Pancreas (tissue), 10 donors: ENCODE results near the gene TAS1R3. TPM values are rescaled to one million over a fixed set of nuclear protein-coding genes. Genes with fewer than 3 reads are reported as not detected.

Source experiments
- ATAC-seq, 4 donors: fragments of 200-7000 bp; cut with Tn5 transposase; one replicate each; pipeline versions ENCODE4 v1.8.0 to v1.9.1; 2020; ENCODE audit warnings: mild to moderate bottlenecking in 4 of 4, moderate library complexity in 4 of 4
- DNase-seq, 6 donors: peaks; one replicate each; pipeline ENCODE4 v3.0.0-alpha.2; 2020
- FAIRE-seq: peaks from 2 replicates; lab custom pipeline; 2012; peaks lifted over from hg19 to GRCh38; lab: Jason Lieb, UNC
- H3K27ac ChIP-seq, 4 donors: fragments of 200-600 bp; sonication (generic); 1 replicate in 3 of 4; 2 replicates in 1 of 4; pipeline versions ENCODE4 v1.5.0 to v1.8.0; 2020
- H3K27me3 ChIP-seq, 4 donors: fragments of 200-600 bp; one replicate each; pipeline ENCODE4 v1.8.0; 2021
- H3K36me3 ChIP-seq, 3 donors: fragments of 200-600 bp; sonication (generic) in 1 of 3; one replicate each; pipeline versions ENCODE4 v1.5.0 to v1.8.0; 2020 to 2021
- H3K4me1 ChIP-seq, 3 donors: fragments of 200-600 bp; one replicate each; pipeline ENCODE4 v1.8.0; 2021
- H3K4me3 ChIP-seq, 4 donors: fragments of 200-600 bp; sonication (generic) in 2 of 4; one replicate each; pipeline versions ENCODE4 v1.5.0 to v1.8.0; 2020 to 2021
- H3K9me3 ChIP-seq, 4 donors: fragments of 200-600 bp; one replicate each; pipeline ENCODE4 v1.8.0; 2021
- CTCF ChIP-seq, 4 donors: fragments of 200-600 bp; sonication (generic) in 3 of 4; IDR thresholded peaks; one replicate each; pipeline versions ENCODE4 v1.5.0 to v1.8.0; 2021; ENCODE audit warnings: antibody characterized with exemption in 4 of 4
- WGBS, 2 donors: extraction: QIAGEN DNeasy Blood & Tissue Kit; methylation state at CpG; one replicate each; pipeline ENCODE4 v1.1.7; 2013; 5-methylcytosine and 5-hydroxymethylcytosine counted together
- intact Hi-C, 3 donors: fragments of 100-400 bp; cut with DNase I; formaldehyde crosslinking; loops; one replicate each; pipeline versions ENCODE4 v1.11.1 to v1.14.2; 2022
- polyA plus RNA-seq, 2 donors: library from polyadenylated mRNA; stranded (reverse); fragments of 200-250 nt; gene quantifications; one replicate each; pipeline ENCODE4 v1.2.3, GENCODE V29; 2013
- total RNA-seq, 6 donors: library from RNA; stranded (reverse); fragmentation: NEBNext Ultra II Directional in 4 of 6; extraction: Animal tissue kit (Norgen Biotek cat#: 25700) in 4 of 6; gene quantifications; one replicate each; pipeline versions ENCODE4 v1.2.1 to v1.2.4, GENCODE V29; 2021 to 2023
- donor health status: healthy with polysubstance abuse.
- donor health status: DM: no; HTN: no; CAD: no; lungs with moderate emphysema.
- donor health status: DM: no; HTN: no; CAD: no.
- donor health status: control.
- donor health status: control.
- donor health status: Bipolar disorder and iron deficiency.
- donor health status: DM: yes; HTN: yes; CAD: no.
- donor health status: DM: no; HTN: no; CAD: no.
- donor health status: DM: no; HTN: no; CAD: no.
- donor health status: DM: yes; HTN: yes; CAD: no.

TAS1R3 gene
- total and polyA plus RNA-seq, 8 donors, result 0.04 to 0.41 (median 0.12) TPM

GRCh38 chr1:1359664-1360468 lies 28.8 kb downstream of the TAS1R3 start:
- FAIRE-seq (no peak), DNase-seq (peak in 3 of 6 donors; percentile 29 to 61 (median 41)), ATAC-seq (peak in 2 of 4 donors; percentile 12 to 27)
- intact Hi-C loops, result no loop called here
- WGBS, 2 donors, result 59 to 72% methylated on average over 21 to 28 of the region's 28 CpGs
- no peaks in the 10 kb centered on the region for H3K27me3 ChIP-seq
- no peaks in the 10 kb centered on the region for H3K4me1 ChIP-seq
- H3K9me3 ChIP-seq, result no peaks in the 10 kb centered on the region
- TF ChIP-seq CTCF (IDR thresholded peaks at IDR 0.05), result no peak
- H3K4me3 ChIP-seq, result no peak overlapping the region
- no peak overlapping the region for H3K27ac ChIP-seq
- H3K36me3 ChIP-seq, result no peaks in the 10 kb centered on the region

GRCh38 chr1:1360506-1361169 lies 29.6 kb downstream of the TAS1R3 start:
- ATAC-seq (peak in 3 of 4 donors; percentile 39 to 46 (median 42)), FAIRE-seq (no peak), DNase-seq (peak in 5 of 6 donors; percentile 25 to 55 (median 28))
- WGBS, 2 donors, result 62 to 72% methylated on average over 20 of the region's 20 CpGs
- TF ChIP-seq CTCF (IDR thresholded peaks at IDR 0.05), result no peak
- Histone ChIP-seq H3K27me3 (no peaks in the 10 kb centered on the region), H3K36me3 (no peaks in the 10 kb centered on the region), H3K27ac (no peak overlapping the region), H3K4me1 (no peaks in the 10 kb centered on the region), H3K4me3 (no peak overlapping the region), H3K9me3 (no peaks in the 10 kb centered on the region)
- intact Hi-C loops, result no loop called here

GRCh38 chr1:1361233-1361981 lies 30.3 kb downstream of the TAS1R3 start:
- Histone ChIP-seq H3K9me3 (no peaks in the 10 kb centered on the region), H3K4me1 (no peaks in the 10 kb centered on the region), H3K4me3 (no peak overlapping the region), H3K36me3 (no peaks in the 10 kb centered on the region), H3K27ac (no peak overlapping the region), H3K27me3 (no peaks in the 10 kb centered on the region)
- no peak for ATAC-seq
- no peak for TF ChIP-seq CTCF (IDR thresholded peaks at IDR 0.05)
- DNase-seq, result peak in 3 of 6 donors; percentile 12 to 53 (median 17)
- FAIRE-seq, result no peak
- intact Hi-C loops, result no loop called here
- WGBS, 2 donors, result 69 to 74% methylated on average over 33 to 35 of the region's 35 CpGs

GRCh38 chr1:1361982-1362423 lies 30.9 kb downstream of the TAS1R3 start:
- no peaks in the 10 kb centered on the region for H3K4me1 ChIP-seq
- WGBS, 2 donors, result 31 to 35% methylated on average over 13 of the region's 13 CpGs
- peak in 2 of 6 donors; percentile 20 to 28 for DNase-seq
- intact Hi-C loops, result no loop called here
- no peaks in the 10 kb centered on the region for H3K9me3 ChIP-seq
- H3K27me3 ChIP-seq, result no peaks in the 10 kb centered on the region
- H3K4me3 ChIP-seq, result no peak overlapping the region
- no peak for ATAC-seq
- no peak for TF ChIP-seq CTCF (IDR thresholded peaks at IDR 0.05)
- no peaks in the 10 kb centered on the region for H3K36me3 ChIP-seq
- no peak overlapping the region for H3K27ac ChIP-seq
- no peak for FAIRE-seq
